HepG2 (cell line): ENCODE results near the gene ATE1. TPM values are rescaled to one million over a fixed set of nuclear protein-coding genes. Genes with fewer than 3 reads are reported as not detected.

Experiments
- ARHGAP35 ChIP-seq: sonication (generic); formaldehyde crosslinking; IDR thresholded peaks from 2 replicates; pipeline ENCODE4 v1.9.0; 2022; ENCODE audit warnings: mild to moderate bottlenecking, inconsistent platforms, moderate library complexity, missing genetic modification reagents, borderline replicate concordance
- BRD4 ChIP-seq: sonication (generic); formaldehyde crosslinking; IDR thresholded peaks from 2 replicates; pipeline ENCODE4 v1.4.0; 2020; ENCODE audit warnings: missing genetic modification reagents
- DMAP1 ChIP-seq: IDR thresholded peaks from 2 replicates; pipeline ENCODE4 v1.6.1; 2016
- HNRNPH1 ChIP-seq: fragments of 200-400 bp; formaldehyde crosslinking; optimal IDR thresholded peaks from 2 replicates; pipeline ENCODE3; 2017; ENCODE audit warnings: mild to moderate bottlenecking, low read depth, low read length
- MED13 ChIP-seq: sonication (generic); formaldehyde crosslinking; IDR thresholded peaks from 2 replicates; pipeline ENCODE4 v1.5.0; 2020; ENCODE audit warnings: missing genetic modification reagents
- RBFOX2 ChIP-seq: fragments of 200-400 bp; formaldehyde crosslinking; IDR thresholded peaks from 2 replicates; pipeline ENCODE4 v1.6.1; 2017; ENCODE audit warnings: low read depth, mild to moderate bottlenecking, low read length
- TCF7 ChIP-seq: sonication (generic); IDR thresholded peaks from 2 replicates; pipeline ENCODE4 v1.6.1; 2016; ENCODE audit warnings: antibody characterized with exemption, low read depth
- THAP11 ChIP-seq: IDR thresholded peaks from 2 replicates; pipeline ENCODE4 v1.6.1; 2016; ENCODE audit warnings: missing biosample characterization, missing genetic modification reagents
- ZFP36 ChIP-seq: fragments of 150-350 bp; IDR thresholded peaks from 2 replicates; pipeline ENCODE4 v1.6.1; 2018; ENCODE audit warnings: borderline replicate concordance, low read length, low read depth; ENCODE audit not compliant: partially characterized antibody
- ZMYM2 ChIP-seq: sonication (generic); formaldehyde crosslinking; IDR thresholded peaks from 2 replicates; pipeline ENCODE4 v1.8.0; 2022; ENCODE audit warnings: mild to moderate bottlenecking, missing genetic modification reagents
- ZNF224 ChIP-seq: sonication (generic); formaldehyde crosslinking; IDR thresholded peaks from 2 replicates; pipeline ENCODE4 v1.5.0; 2020; ENCODE audit warnings: mild to moderate bottlenecking, missing genetic modification reagents
- ZNF441 ChIP-seq: sonication (generic); formaldehyde crosslinking; IDR thresholded peaks from 2 replicates; pipeline ENCODE4 v1.7.0; 2021; ENCODE audit warnings: missing genetic modification reagents, borderline replicate concordance
- ZNF451 ChIP-seq: sonication (generic); formaldehyde crosslinking; IDR thresholded peaks from 2 replicates; pipeline ENCODE4 v1.5.0; 2020; ENCODE audit warnings: mild to moderate bottlenecking, missing genetic modification reagents
- ZNF496 ChIP-seq: sonication (generic); formaldehyde crosslinking; IDR thresholded peaks from 2 replicates; pipeline ENCODE4 v1.8.1; 2023; ENCODE audit warnings: mild to moderate bottlenecking, moderate library complexity, missing genetic modification reagents; ENCODE audit not compliant: insufficient replicate concordance
- ZNF501 ChIP-seq: sonication (generic); formaldehyde crosslinking; IDR thresholded peaks from 2 replicates; pipeline ENCODE4 v1.5.1; 2020; ENCODE audit warnings: mild to moderate bottlenecking, moderate library complexity, missing genetic modification reagents
- ZNF564 ChIP-seq: sonication (generic); formaldehyde crosslinking; IDR thresholded peaks from 2 replicates; pipeline ENCODE4 v1.8.1; 2023; ENCODE audit warnings: mild to moderate bottlenecking, missing genetic modification reagents
- ZNF7 ChIP-seq: IDR thresholded peaks from 2 replicates; pipeline ENCODE4 v1.6.1; 2016; ENCODE audit warnings: missing biosample characterization, missing genetic modification reagents
- ZNF713 ChIP-seq: sonication (generic); formaldehyde crosslinking; IDR thresholded peaks from 2 replicates; pipeline ENCODE4 v1.4.0; 2020; ENCODE audit warnings: mild to moderate bottlenecking, missing genetic modification reagents
- ZZZ3 ChIP-seq: sonication (generic); formaldehyde crosslinking; IDR thresholded peaks from 2 replicates; pipeline ENCODE4 v1.4.0; 2020; ENCODE audit warnings: missing genetic modification reagents, mild to moderate bottlenecking, borderline replicate concordance
- polyA plus RNA-seq, 8 experiments: library from polyadenylated mRNA; depleted of rRNA in 3 of 8; stranded (reverse) in 7 of 8; unstranded in 1 of 8; fragments of >200 nt; fragmentation: Illumina TruSeq in 4 of 8; extraction: Trizol in 4 of 8; gene quantifications; 2 replicates each; pipeline versions ENCODE4 v1.2.1 to v1.2.3, GENCODE V29; 2011 to 2016; ENCODE audit warnings: low read depth in 4 of 8, missing spikeins in 1 of 8, mixed read lengths in 1 of 8; ENCODE audit not compliant: insufficient read depth in 1 of 8
- total RNA-seq, 5 experiments: library from RNA; depleted of rRNA; stranded (reverse); fragments of >200 nt; fragmentation: Illumina TruSeq; extraction: Trizol; gene quantifications; 2 replicates each; pipeline ENCODE4 v1.2.3, GENCODE V29; 2016; ENCODE audit warnings: low read depth in 1 of 5
- TF ChIP-seq, protein P1 (sequence below): sonication (generic); formaldehyde crosslinking; IDR thresholded peaks from 2 replicates; pipeline ENCODE4 v1.8.0; 2023; ENCODE audit warnings: mild to moderate bottlenecking, missing genetic modification reagents
- TF ChIP-seq, protein P2 (sequence below), 2 experiments: sonication (generic) in 1 of 2; formaldehyde crosslinking in 1 of 2; IDR thresholded peaks; 2 replicates each; pipeline versions ENCODE4 v1.5.1 to v1.6.1; 2011 to 2020; ENCODE audit warnings: borderline replicate concordance in 1 of 2, low read depth in 1 of 2, low read length in 1 of 2, mild to moderate bottlenecking in 1 of 2, missing genetic modification reagents in 1 of 2, moderate library complexity in 1 of 2
- TF ChIP-seq, protein P3 (sequence below): sonication (generic); formaldehyde crosslinking; IDR thresholded peaks from 2 replicates; pipeline ENCODE4 v1.4.0; 2020; ENCODE audit warnings: mild to moderate bottlenecking, low read depth, missing genetic modification reagents
- TF ChIP-seq, protein P4 (sequence below): sonication (generic); formaldehyde crosslinking; IDR thresholded peaks from 2 replicates; pipeline ENCODE4 v1.9.0; 2021; ENCODE audit warnings: missing genetic modification reagents, borderline replicate concordance

The ATE1 gene
- total and polyA plus RNA-seq, 2 of the 13 experiments (the other 11 are each of a cell fraction or from before 2014, with no cell fraction given) = 17.5 to 42.2 TPM

DNA sequence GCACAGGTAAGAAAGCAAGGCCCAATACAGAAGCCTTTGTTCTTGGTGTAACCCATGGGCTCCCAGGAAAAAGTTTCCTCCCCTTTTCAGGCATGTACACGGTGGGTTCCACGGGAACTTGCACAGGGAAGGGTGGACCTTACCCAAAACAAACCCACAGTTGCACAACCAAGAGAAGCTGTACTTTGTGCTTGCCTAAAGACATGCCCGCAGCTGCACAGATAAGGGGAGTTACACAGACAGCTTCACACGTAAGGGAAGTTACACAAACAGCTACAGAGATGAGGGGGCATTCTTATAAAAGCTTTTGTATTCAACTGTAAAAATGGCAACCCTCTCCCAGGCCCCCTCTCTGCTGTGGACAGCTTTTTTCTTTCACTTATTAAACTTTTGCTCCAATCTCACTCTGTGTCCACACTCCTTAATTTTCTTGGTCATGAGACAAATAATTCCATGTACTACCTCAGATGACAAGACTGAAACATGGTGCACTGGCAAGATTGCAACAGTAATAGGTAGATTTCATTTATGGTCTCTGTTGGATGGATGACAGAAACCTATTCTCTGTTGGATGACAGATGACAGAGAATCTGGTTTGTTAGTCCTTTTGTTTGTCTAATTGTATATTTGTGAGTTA lies 72.9 kb downstream of the ATE1 start (continued):
- TF ChIP-seq ZZZ3 (CRISPR knock-in tag) (no peak), ZNF713 (CRISPR knock-in tag) (no peak), ZNF501 (CRISPR knock-in tag) (no peak), ZNF496 (CRISPR knock-in tag) (no peak), ZMYM2 (peak; percentile 94), ARHGAP35 (CRISPR knock-in tag) (no peak), HNRNPH1 (no peak), RBFOX2 (no peak), ZFP36 (no peak), ZNF441 (CRISPR knock-in tag) (no peak), THAP11 (CRISPR knock-in tag) (peak; percentile 64), DMAP1 (peak; percentile 78), BRD4 (CRISPR knock-in tag) (no peak), MED13 (no peak), ZNF7 (CRISPR knock-in tag) (no peak), ZNF451 (no peak), ZNF224 (no peak), TCF7 (peak; percentile 64), ZNF564 (CRISPR knock-in tag) (peak; percentile 57; the same call in 1 of the 2 replicates)
- TF ChIP-seq, protein P1, sequence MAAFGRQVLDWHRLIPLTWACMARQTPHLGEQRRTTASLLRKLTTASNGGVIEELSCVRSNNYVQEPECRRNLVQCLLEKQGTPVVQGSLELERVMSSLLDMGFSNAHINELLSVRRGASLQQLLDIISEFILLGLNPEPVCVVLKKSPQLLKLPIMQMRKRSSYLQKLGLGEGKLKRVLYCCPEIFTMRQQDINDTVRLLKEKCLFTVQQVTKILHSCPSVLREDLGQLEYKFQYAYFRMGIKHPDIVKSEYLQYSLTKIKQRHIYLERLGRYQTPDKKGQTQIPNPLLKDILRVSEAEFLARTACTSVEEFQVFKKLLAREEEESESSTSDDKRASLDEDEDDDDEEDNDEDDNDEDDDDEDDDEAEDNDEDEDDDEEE (CRISPR knock-in tag) = no peak
- TF ChIP-seq, protein P2, sequence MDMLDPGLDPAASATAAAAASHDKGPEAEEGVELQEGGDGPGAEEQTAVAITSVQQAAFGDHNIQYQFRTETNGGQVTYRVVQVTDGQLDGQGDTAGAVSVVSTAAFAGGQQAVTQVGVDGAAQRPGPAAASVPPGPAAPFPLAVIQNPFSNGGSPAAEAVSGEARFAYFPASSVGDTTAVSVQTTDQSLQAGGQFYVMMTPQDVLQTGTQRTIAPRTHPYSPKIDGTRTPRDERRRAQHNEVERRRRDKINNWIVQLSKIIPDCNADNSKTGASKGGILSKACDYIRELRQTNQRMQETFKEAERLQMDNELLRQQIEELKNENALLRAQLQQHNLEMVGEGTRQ (IDR thresholded peaks at IDR 0.05; ENCODE audit: low read depth, low read length) = no peak
- TF ChIP-seq, protein P2 (CRISPR knock-in tag; IDR thresholded peaks at IDR 0.05; ENCODE audit: borderline replicate concordance) = no peak
- TF ChIP-seq, protein P3, sequence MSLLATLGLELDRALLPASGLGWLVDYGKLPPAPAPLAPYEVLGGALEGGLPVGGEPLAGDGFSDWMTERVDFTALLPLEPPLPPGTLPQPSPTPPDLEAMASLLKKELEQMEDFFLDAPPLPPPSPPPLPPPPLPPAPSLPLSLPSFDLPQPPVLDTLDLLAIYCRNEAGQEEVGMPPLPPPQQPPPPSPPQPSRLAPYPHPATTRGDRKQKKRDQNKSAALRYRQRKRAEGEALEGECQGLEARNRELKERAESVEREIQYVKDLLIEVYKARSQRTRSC (CRISPR knock-in tag) = no peak
- TF ChIP-seq, protein P4, sequence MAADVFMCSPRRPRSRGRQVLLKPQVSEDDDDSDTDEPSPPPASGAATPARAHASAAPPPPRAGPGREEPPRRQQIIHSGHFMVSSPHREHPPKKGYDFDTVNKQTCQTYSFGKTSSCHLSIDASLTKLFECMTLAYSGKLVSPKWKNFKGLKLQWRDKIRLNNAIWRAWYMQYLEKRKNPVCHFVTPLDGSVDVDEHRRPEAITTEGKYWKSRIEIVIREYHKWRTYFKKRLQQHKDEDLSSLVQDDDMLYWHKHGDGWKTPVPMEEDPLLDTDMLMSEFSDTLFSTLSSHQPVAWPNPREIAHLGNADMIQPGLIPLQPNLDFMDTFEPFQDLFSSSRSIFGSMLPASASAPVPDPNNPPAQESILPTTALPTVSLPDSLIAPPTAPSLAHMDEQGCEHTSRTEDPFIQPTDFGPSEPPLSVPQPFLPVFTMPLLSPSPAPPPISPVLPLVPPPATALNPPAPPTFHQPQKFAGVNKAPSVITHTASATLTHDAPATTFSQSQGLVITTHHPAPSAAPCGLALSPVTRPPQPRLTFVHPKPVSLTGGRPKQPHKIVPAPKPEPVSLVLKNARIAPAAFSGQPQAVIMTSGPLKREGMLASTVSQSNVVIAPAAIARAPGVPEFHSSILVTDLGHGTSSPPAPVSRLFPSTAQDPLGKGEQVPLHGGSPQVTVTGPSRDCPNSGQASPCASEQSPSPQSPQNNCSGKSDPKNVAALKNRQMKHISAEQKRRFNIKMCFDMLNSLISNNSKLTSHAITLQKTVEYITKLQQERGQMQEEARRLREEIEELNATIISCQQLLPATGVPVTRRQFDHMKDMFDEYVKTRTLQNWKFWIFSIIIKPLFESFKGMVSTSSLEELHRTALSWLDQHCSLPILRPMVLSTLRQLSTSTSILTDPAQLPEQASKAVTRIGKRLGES (CRISPR knock-in tag) = no peak
